ENCODE measurements around the gene ATP4A. TPM values are rescaled to one million over a fixed set of nuclear protein-coding genes. Genes with fewer than 3 reads are reported as not detected.

ATP4A gene
- total and polyA plus RNA-seq, 9 of the 15 experiments (the other 6 are each of a cell fraction or from before 2014, with no cell fraction given): 0.15 TPM; not detected in 8

- H3K4me1 ChIP-seq (replicated peaks in 1 of 2; ENCODE audit: control insufficient read depth in 2 of 2, insufficient read depth in 2 of 2, low read length in 2 of 2): peaks cover 7 to 18% of the 10 kb centered on the region in 2 experiments; a peak in 4 of 5 replicates
- H3K79me2 ChIP-seq (ENCODE audit: control insufficient read depth, insufficient read depth, low read length): no peaks in the 10 kb centered on the region
- H3K36me3 ChIP-seq (ENCODE audit: control insufficient read depth, insufficient read depth, low read length): no peaks in the 10 kb centered on the region
- H3K4me2 ChIP-seq (ENCODE audit: insufficient read depth, low read length): no peak overlapping the region
- intact Hi-C loops (cut with micrococcal nuclease) (no loop called here), in situ Hi-C loops (cut with MboI) (no loop called here)
- FAIRE-seq (no peak), ATAC-seq (no peak), DNase-seq (ENCODE audit: extremely low read depth in 1 of 4, low spot score in 3 of 4) (no peak)
- ChIA-PET POLR2A (interaction anchor here (0.9 to 1.2 kb wide), 2 partner anchors 11 to 41 kb away, joined by 3 to 4 read pairs; no protein-coding TSS in a partner anchor), CTCF (ENCODE audit: low intra/inter-chr PET ratio) (no interaction called here)
- H3K27me3 ChIP-seq (ENCODE audit: control insufficient read depth in 2 of 2, insufficient read depth in 2 of 2, low read length in 2 of 2): peaks cover 45 to 88% of the 10 kb centered on the region in 2 experiments
- no peaks in the 10 kb centered on the region for H3K9me3 ChIP-seq (replicated peaks; ENCODE audit: control insufficient read depth, insufficient read depth, low read depth, low read length)
- 5% methylated on average over 4 of the region's 4 CpGs for WGBS (ENCODE audit: insufficient coverage, low coverage, missing lambda C conversion rate)
- H4K20me1 ChIP-seq (replicated peaks; ENCODE audit: control insufficient read depth, insufficient read depth, low read length): peaks cover 18% of the 10 kb centered on the region; the same call in 1 of the 2 replicates
- H3K9me1 ChIP-seq (ENCODE audit: control insufficient read depth, insufficient read depth, low read length): no peaks in the 10 kb centered on the region
- TF ChIP-seq EP300 (IDR thresholded peaks at IDR 0.05; ENCODE audit: low read length) (no peak), ZNF253 (CRISPR knock-in tag; conservative IDR thresholded peaks at IDR 0.05) (no peak), ADNP (tag; IDR thresholded peaks at IDR 0.05) (no peak), CXXC5 (CRISPR knock-in tag; IDR thresholded peaks at IDR 0.05) (no peak), HSF4 (CRISPR knock-in tag; IDR thresholded peaks at IDR 0.05; ENCODE audit: borderline replicate concordance) (no peak), NEUROD1 (IDR thresholded peaks at IDR 0.05; ENCODE audit: borderline replicate concordance, low read depth, low read length, partially characterized antibody) (no peak), EHMT2 (IDR thresholded peaks at IDR 0.05) (no peak), MBD1 (CRISPR knock-in tag; IDR thresholded peaks at IDR 0.05) (no peak), KLF13 (tag; IDR thresholded peaks at IDR 0.05; ENCODE audit: borderline replicate concordance, low read depth) (no peak), MLLT1 (IDR thresholded peaks at IDR 0.05) (no peak), KAT2B (IDR thresholded peaks at IDR 0.05; ENCODE audit: low read depth, low read length) (no peak), CREB3 (tag; conservative IDR thresholded peaks at IDR 0.05; ENCODE audit: low read depth) (no peak)
- BruUV-seq (replicated peaks): no TSS peak
- no peak overlapping the region for H3K9ac ChIP-seq (ENCODE audit: insufficient read depth in 1 of 2, low read depth in 2 of 2, low read length in 2 of 2)
- H3K27ac ChIP-seq (ENCODE audit: extremely low read depth, low read depth, low read length): no peak overlapping the region
- no peak overlapping the region for H2AFZ ChIP-seq (ENCODE audit: low read depth, low read length)
- no peak overlapping the region for H3K4me3 ChIP-seq
These were observed 60.7 kb downstream of the ATP4A start for GRCh38 chr19:35502751-35503150.

Data from K562 (cell line).